Esophagus (tissue), 2 donors: ENCODE measurements around the gene GPD1. TPM values are rescaled to one million over a fixed set of nuclear protein-coding genes. Genes with fewer than 3 reads are reported as not detected.
"Not testable (repeated sequence)": the region's sequence is repeated elsewhere in the genome, so short reads cannot be mapped to it uniquely, and the experiment has no call there.

ENCODE experiments used
- H3K27ac ChIP-seq, 2 donors: one replicate each; pipeline ENCODE4 v1.5.1; 2013; ENCODE audit warnings: low read depth in 2 of 2, mild to moderate bottlenecking in 2 of 2, inconsistent platforms in 1 of 2, low read length in 1 of 2, moderate library complexity in 1 of 2
- H3K27me3 ChIP-seq, 2 donors: one replicate each; pipeline ENCODE4 v1.6.1; 2013; ENCODE audit warnings: low read length in 2 of 2, control low read depth in 1 of 2, mild to moderate bottlenecking in 1 of 2; ENCODE audit not compliant: insufficient read depth in 2 of 2, control insufficient read depth in 1 of 2
- H3K36me3 ChIP-seq, 2 donors: one replicate each; pipeline ENCODE4 v1.6.1; 2013; ENCODE audit warnings: low read length in 1 of 2; ENCODE audit not compliant: control insufficient read depth in 2 of 2, insufficient read depth in 2 of 2
- H3K4me1 ChIP-seq, 2 donors: one replicate each; pipeline ENCODE4 v1.6.1; 2013; ENCODE audit warnings: low read length in 1 of 2; ENCODE audit not compliant: control insufficient read depth in 2 of 2, insufficient read depth in 2 of 2
- H3K4me3 ChIP-seq, 2 donors: one replicate each; pipeline ENCODE4 v1.5.1; 2013; ENCODE audit warnings: low read length in 2 of 2, mild to moderate bottlenecking in 2 of 2, low read depth in 1 of 2, moderate library complexity in 1 of 2
- H3K9me3 ChIP-seq, 2 donors: one replicate each; pipeline ENCODE4 v1.6.1; 2013; ENCODE audit warnings: mild to moderate bottlenecking in 2 of 2, low read depth in 1 of 2, low read length in 1 of 2, moderate library complexity in 1 of 2; ENCODE audit not compliant: control insufficient read depth in 2 of 2, insufficient read depth in 1 of 2
- WGBS, 2 donors: extraction: QIAGEN DNeasy Blood & Tissue Kit; methylation state at CpG; one replicate each; pipeline ENCODE4 v1.1.7; 2013; 5-methylcytosine and 5-hydroxymethylcytosine counted together
- polyA plus RNA-seq, 2 donors: library from polyadenylated mRNA; stranded (reverse); fragments of 200-250 nt; gene quantifications; one replicate each; pipeline ENCODE4 v1.2.3, GENCODE V29; 2013
- donor health status: healthy with polysubstance abuse.
- donor health status: Bipolar disorder and iron deficiency.

Gene GPD1
- polyA plus RNA-seq, 2 donors = 0.29 to 0.32 TPM

DNA sequence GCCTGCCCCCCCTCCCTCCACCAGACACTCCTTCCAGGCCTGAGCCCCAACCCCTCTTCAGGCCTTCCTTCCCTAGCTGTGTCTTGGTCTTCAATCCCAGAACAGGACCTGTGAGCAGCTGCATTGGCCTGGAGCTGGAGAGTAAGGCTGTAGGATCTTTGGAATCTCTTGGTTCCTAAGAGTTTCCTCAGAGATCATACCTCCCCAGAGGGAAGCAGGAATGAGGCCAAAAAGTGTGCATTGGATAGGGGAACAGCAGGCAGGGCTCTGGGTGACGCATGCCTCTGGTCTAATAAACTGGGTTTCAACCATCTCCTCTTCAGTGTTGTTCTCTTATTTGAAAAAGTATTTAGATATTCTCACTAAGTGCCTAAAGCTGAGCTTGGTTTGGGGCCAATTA lies 20.5 kb upstream of the GPD1 start:
- no peaks in the 10 kb centered on the region for H3K4me1 ChIP-seq
- H3K9me3 ChIP-seq = no peaks in the 10 kb centered on the region
- H3K4me3 ChIP-seq = no peak overlapping the region
- no peaks in the 10 kb centered on the region for H3K27me3 ChIP-seq
- peaks cover 6 to 7% of the 10 kb centered on the region in 2 donors for H3K36me3 ChIP-seq
- 90 to 95% methylated on average over 1 of the region's 1 CpG for WGBS, 2 donors
- H3K27ac ChIP-seq = no peak overlapping the region

DNA sequence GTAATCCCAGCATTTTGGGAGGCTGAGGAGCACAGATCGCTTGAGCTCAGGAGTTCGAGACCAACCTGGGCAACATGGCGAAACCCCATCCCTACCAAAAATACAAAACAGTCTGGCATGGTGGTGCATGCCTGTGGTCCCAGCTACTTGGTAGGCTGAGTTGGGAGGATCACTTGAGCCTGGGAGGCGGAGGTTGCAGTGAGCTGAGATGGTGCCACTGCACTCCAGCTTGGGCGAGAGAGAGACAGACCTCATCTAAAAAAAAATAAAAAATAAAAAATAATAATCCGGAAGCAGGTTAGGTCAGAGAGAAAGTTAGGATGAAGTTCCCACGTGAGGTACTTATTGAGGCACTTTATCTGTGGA lies 19.4 kb upstream of the GPD1 start:
- 35 to 45% methylated on average over 7 of the region's 7 CpGs for WGBS, 2 donors
- H3K9me3 ChIP-seq, H3K36me3 ChIP-seq, H3K4me1 ChIP-seq, H3K27me3 ChIP-seq: not testable (repeated sequence)
- Histone ChIP-seq H3K27ac (peak overlapping the region; percentile 88 to 92), H3K4me3 (peak overlapping the region; percentile 62 to 69)

- 1% methylated on average over 53 to 69 of the region's 69 CpGs for WGBS, 2 donors
- Histone ChIP-seq H3K4me1 (no peaks in the 10 kb centered on the region), H3K27ac (peak within 1 kb of the TSS; percentile 88 to 92)
Measured at GRCh38 chr12:50084775-50085614, 18.8 kb upstream of the GPD1 start, which contains the start of gene SMARCD1. Gene SMARCD1, plus strand, starts transcription at chr12:50085342. Its CDS starts 28 bp downstream, at chr12:50085370.

DNA sequence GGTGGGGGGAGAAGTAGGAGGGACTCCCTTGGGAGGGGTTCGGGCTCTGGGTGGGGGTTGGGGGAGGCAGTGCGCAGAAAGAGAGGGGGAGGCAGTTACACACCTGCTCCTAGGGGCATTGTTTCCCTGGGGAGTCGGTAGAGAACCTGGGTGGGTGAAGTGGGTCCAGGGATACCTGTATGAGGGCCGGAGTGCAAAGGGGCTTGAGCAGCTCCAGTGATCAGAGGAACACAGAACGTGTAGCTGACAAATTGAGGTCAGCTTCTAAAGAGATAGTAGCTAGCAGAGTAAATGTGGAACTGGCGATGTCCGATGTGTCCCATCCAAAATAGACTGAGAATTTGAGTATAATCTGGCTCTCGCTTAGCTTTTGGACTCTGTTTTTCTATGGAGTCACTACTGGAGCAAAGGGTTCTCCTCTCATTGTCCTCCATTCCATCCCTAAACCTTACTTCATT lies 18.2 kb upstream of the GPD1 start:
- WGBS, 2 donors = 7 to 9% methylated on average over 8 of the region's 8 CpGs
- peak overlapping the region; percentile 22 to 69 for H3K4me3 ChIP-seq
- no peaks in the 10 kb centered on the region for H3K27me3 ChIP-seq
- no peaks in the 10 kb centered on the region for H3K9me3 ChIP-seq
- H3K36me3 ChIP-seq = peaks cover 14% of the 10 kb centered on the region in 2 donors
- no peaks in the 10 kb centered on the region for H3K4me1 ChIP-seq
- H3K27ac ChIP-seq = peak overlapping the region; percentile 88 to 92

More at GRCh38 chr12:50084775-50085614, 18.8 kb upstream of the GPD1 start, which contains the start of gene SMARCD1:
- no peaks in the 10 kb centered on the region for H3K27me3 ChIP-seq
- peaks cover 10% of the 10 kb centered on the region in 2 donors for H3K36me3 ChIP-seq
- H3K4me3 ChIP-seq = peak within 1 kb of the TSS; percentile 62 to 69
- no peaks in the 10 kb centered on the region for H3K9me3 ChIP-seq

- Histone ChIP-seq H3K4me1 (no peaks in the 10 kb centered on the region), H3K9me3 (no peaks in the 10 kb centered on the region), H3K36me3 (peaks cover 14 to 16% of the 10 kb centered on the region in 2 donors), H3K4me3 (peak overlapping the region in 1 of 2 donors; percentile 69), H3K27ac (peak overlapping the region in 1 of 2 donors; percentile 34), H3K27me3 (no peaks in the 10 kb centered on the region)
- 51 to 59% methylated on average over 5 of the region's 5 CpGs for WGBS, 2 donors
Measured at GRCh38 chr12:50086148-50086547, 17.7 kb upstream of the GPD1 start.

- Histone ChIP-seq H3K9me3 (no peaks in the 10 kb centered on the region), H3K27me3 (no peaks in the 10 kb centered on the region), H3K4me1 (no peaks in the 10 kb centered on the region), H3K4me3 (no peak overlapping the region), H3K27ac (no peak overlapping the region), H3K36me3 (peaks cover 14 to 20% of the 10 kb centered on the region in 2 donors)
- 85 to 86% methylated on average over 9 of the region's 9 CpGs for WGBS, 2 donors
Measured at GRCh38 chr12:50087151-50087550, 16.7 kb upstream of the GPD1 start.

- Histone ChIP-seq H3K36me3 (peaks cover 14 to 20% of the 10 kb centered on the region in 2 donors), H3K27me3 (no peaks in the 10 kb centered on the region), H3K4me1 (no peaks in the 10 kb centered on the region), H3K9me3 (no peaks in the 10 kb centered on the region), H3K4me3 (no peak overlapping the region), H3K27ac (no peak overlapping the region)
- WGBS, 2 donors = 40 to 60% methylated on average over 3 of the region's 3 CpGs
Measured at GRCh38 chr12:50087995-50088394, 15.8 kb upstream of the GPD1 start.

GRCh38 chr12:50088577-50089335 lies 15.1 kb upstream of the GPD1 start:
- 15 to 20% methylated on average over 3 of the region's 3 CpGs for WGBS, 2 donors
- no peak overlapping the region for H3K4me3 ChIP-seq
- no peaks in the 10 kb centered on the region for H3K4me1 ChIP-seq
- no peaks in the 10 kb centered on the region for H3K9me3 ChIP-seq
- no peak overlapping the region for H3K27ac ChIP-seq
- H3K36me3 ChIP-seq = peaks cover 18 to 23% of the 10 kb centered on the region in 2 donors
- no peaks in the 10 kb centered on the region for H3K27me3 ChIP-seq

- Histone ChIP-seq H3K9me3 (no peaks in the 10 kb centered on the region), H3K27ac (no peak overlapping the region), H3K4me1 (no peaks in the 10 kb centered on the region), H3K4me3 (no peak overlapping the region), H3K36me3 (peaks cover 22 to 23% of the 10 kb centered on the region in 2 donors), H3K27me3 (no peaks in the 10 kb centered on the region)
- 96 to 97% methylated on average over 7 of the region's 7 CpGs for WGBS, 2 donors
Measured at GRCh38 chr12:50089730-50090129, 14.1 kb upstream of the GPD1 start.
